HG03025 (cell line): Measurements from ENCODE around the gene CXCL9.
A peak's percentile ranks its signal among the peaks of the same experiment; 100 is the strongest.
"Not testable (repeated sequence)": the region's sequence is repeated elsewhere in the genome, so short reads cannot be mapped to it uniquely, and the experiment has no call there.

ENCODE experiments used
- ATAC-seq: cut with Tn5 transposase; IDR thresholded peaks from one replicate; pipeline ENCODE4 v1.9.1; 2021; ENCODE audit warnings: mild to moderate bottlenecking, moderate library complexity; ENCODE audit not compliant: unreplicated experiment, low FRiP score

The CXCL9 gene

GRCh38 chr4:76007089-76007862 is at the start of gene CXCL9:
Gene CXCL9 (minus strand): TSS chr4:76007509. CDS start chr4:76007449, 60 bp downstream.
- no peak for ATAC-seq

- no peak for ATAC-seq
Observed at GRCh38 chr4:76055421-76055820, 48.1 kb upstream of the CXCL9 start.

GRCh38 chr4:76055016-76055415 is 47.7 kb upstream of the CXCL9 start:
- ATAC-seq = peak; percentile 95

GRCh38 chr4:76053730-76054129 is 46.4 kb upstream of the CXCL9 start:
- ATAC-seq = no peak

DNA sequence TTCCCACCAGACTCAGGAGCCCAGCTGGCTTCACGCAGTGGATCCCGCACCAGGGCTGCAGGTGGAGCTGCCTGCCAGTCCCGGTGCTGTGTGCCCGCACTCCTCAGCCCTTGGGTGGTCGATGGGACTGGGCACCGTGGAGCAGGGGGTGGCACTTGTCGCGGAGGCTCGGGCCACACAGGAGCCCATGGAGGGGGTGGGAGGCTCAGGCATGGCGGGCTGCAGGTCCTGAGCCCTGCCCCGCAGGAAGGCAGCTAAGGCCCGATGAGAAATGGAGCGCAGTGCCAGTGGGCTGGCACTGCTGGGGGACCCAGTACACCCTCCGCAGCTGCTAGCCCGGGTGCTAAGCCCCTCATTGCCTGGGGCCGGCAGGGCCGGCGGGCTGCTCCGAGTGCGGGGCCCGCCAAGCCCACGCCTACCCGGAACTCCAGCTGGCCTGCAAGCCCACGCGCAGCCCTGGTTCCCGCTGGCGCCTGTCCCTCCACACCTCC is 43.3 kb upstream of the CXCL9 start:
- ATAC-seq = not testable (repeated sequence)

DNA sequence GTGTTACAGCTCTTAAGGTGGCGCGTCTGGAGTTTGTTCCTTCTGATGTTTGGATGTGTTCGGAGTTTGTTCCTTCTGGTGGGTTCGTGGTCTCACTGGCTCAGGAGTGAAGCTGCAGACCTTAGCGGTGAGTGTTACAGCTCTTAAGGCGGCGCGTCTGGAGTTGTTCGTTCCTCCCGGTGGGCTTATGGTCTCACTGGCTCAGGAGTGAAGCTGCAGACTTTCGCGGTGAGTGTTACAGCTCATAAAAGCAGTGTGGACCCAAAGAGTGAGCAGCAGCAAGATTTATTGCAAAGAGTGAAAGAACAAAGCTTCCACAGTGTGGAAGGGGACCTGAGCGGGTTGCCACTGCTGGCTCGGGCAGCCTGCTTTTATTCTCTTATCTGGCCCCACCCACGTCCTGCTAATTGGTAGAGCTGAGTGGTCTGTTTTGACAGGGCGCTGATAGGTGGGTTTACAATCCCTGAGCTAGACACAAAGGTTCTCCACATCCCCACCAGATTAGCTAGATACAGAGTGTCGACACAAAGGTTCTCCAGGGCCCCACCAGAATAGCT is 42.6 kb upstream of the CXCL9 start:
- ATAC-seq = not testable (repeated sequence)

GRCh38 chr4:76044686-76045085 is 37.4 kb upstream of the CXCL9 start:
- ATAC-seq = not testable (repeated sequence)

DNA sequence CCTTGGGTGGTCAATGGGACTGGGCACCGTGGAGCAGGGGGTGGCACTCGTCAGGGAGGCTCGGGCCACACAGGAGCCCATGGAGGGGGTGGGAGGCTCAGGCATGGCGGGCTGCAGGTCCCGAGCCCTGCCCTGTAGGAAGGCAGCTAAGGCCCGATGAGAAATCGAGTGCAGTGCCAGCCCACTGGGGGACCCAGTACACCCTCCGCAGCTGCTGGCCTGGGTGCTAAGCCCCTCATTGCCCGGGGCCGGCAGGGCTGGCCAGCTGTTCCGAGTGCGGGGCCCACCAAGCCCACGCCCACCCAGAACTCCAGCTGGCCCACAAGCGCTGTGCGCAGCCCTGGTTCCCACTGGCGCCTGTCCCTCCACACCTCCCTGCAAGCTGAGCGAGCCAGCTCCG is 36.0 kb upstream of the CXCL9 start:
- ATAC-seq = not testable (repeated sequence)

DNA sequence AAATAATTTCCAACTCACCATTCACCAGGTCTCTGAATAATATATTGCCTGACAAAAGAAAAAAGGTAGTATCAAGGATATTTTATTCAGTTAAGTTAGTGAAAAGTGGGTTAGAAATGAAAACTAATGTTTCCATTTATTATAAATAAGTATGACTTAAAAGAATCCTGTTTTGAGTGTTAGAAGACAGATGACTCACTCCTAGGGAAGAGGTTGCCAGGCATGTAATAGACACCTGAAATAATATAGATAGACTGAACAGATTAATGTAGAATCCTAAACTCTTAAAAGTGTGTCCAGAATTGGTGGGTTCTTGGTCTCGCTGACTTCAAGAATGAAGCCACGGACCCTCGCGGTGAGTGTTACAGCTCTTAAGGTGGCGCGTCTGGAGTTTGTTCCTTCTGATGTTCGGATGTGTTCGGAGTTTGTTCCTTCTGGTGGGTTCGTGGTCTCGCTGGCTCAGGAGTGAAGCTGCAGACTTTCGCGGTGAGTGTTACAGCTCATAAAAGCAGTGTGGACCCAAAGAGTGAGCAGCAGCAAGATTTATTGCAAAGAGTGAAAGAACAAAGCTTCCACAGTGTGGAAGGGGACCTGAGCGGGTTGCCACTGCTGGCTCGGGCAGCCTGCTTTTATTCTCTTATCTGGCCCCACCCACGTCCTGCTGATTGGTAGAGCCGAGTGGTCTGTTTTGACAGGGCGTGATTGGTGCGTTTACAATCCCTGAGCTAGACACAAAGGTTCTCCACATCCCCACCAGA is 35.1 kb upstream of the CXCL9 start:
- not testable (repeated sequence) for ATAC-seq

DNA sequence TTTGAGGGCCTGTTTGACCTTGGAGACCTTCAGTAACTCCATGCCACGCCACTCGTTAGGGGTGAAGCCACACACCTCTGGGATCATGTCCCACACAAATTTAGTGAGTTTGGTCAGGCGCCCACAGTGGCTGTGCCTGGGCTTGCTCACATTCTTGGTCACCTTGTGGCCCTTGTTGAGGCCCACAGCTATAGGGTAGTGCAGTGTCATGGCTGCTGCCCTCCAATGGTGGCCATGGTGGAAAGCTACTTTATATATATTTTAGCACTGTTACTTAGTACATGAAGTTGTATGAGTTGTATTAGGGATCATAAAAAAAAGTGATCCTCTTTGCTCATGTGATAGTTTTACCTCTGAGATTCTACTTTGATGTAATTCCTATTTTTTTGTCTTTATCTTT is 29.5 kb upstream of the CXCL9 start:
- ATAC-seq = no peak

DNA sequence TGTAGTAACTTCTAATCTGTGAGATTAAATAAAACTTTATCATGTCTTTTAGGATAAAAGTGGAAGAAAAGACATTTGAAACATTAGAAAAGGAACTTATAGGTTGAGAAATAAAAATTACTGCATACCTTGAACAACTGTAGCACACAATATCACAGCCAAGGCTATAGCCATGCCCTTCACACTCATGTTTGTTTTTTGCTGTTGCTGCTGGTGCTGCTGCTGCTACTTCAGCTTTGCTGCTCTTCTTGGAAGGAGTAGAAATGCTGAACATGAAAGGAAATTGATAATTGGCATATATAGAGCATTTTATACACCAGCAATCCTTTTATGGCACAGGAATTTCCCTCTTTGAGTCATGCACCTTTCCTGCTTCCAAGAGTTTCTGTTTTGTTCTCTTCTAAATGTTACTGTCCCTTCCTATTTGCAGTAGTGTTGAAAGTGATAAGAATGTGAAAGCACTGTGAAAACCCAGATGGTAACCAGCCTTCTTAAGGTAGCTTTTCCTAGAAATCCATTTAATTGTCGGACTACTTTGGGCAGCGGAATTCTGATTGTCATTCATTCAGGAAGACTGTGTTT is 28.6 kb upstream of the CXCL9 start, which contains the start of gene CXCL11:
CXCL11 (minus strand) TSS at position 272 of the 582 bp plus-strand sequence; CDS start at position 189, 83 bp downstream.
- no peak for ATAC-seq

DNA sequence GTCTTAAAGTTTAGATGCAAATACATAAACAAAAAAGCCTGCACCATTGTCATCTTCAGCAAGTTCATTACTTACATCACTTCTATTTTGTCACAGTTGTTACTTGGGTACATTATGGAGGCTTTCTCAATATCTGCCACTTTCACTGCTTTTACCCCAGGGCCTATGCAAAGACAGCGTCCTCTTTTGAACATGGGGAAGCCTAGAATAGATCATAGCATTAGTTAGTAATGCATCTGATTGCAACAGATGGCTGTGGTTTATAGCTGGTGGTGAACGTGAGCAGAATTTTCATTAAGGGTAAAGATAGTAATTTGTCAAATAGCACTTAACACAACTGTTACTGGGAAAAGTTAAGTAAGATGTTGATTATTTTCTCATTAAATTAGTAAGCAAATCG is 27.8 kb upstream of the CXCL9 start:
- ATAC-seq = no peak

DNA sequence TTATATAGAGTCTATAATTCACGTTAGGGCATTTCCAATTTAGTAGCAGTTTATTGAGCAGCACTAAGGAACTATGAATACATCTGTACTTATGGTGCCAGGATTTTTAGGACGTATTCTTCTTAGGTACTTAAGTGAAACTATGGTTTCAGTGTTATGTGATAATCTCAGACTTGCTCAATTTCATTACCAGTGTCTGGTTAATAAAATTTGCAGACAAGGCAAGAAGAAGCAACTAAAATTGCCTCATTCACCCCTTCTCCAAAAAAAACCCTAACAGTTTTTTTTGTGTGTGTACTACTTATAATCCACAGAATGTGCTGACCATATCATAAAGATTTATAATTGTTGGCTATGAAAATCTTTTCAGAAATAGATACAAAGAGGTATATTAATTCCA is 22.0 kb upstream of the CXCL9 start:
- no peak for ATAC-seq

DNA sequence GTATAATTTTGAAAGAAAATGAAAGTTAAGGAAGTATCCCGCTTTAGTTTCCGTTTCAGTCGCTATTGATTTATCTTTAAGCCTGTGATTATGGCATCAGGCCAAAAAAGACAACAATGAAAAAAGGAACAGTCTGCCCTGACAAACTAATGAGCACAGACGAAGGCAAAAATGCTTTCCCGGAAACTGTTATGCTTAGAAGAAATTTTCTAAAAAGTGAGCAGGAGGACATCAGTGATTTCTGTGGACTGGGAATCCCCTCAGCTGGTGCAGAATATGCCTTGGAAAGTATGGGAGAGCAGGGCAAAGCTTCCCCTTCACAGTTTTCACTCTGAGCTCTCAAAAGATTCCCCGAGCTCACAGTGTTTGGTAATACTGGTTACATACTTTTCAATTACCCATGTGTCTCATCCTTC is 21.0 kb upstream of the CXCL9 start:
- ATAC-seq = no peak

DNA sequence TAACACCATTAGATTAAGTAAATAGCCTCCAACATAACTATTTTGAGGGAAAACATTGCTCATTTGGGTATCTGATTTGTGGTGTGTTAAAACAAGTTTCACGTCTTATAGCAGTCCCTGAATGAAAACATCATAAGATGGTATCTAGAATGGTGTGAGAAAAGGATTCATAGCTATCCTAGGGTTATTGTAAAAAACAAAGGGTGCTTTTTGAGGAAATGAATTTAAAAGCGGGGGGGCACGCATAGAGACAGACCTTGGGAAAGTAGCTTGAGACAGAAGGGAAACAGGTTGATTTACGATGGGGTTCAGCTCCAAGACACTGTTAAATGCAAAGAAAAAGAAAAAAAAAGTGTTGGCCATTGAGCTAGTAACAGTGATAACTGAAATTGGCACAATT is 16.8 kb upstream of the CXCL9 start:
- no peak for ATAC-seq

- no peak for ATAC-seq
Observed at GRCh38 chr4:76023389-76023788, 16.1 kb upstream of the CXCL9 start, which contains the start of gene CXCL10. Gene CXCL10 (minus strand): TSS chr4:76023497. CDS start chr4:76023431, 66 bp downstream.

DNA sequence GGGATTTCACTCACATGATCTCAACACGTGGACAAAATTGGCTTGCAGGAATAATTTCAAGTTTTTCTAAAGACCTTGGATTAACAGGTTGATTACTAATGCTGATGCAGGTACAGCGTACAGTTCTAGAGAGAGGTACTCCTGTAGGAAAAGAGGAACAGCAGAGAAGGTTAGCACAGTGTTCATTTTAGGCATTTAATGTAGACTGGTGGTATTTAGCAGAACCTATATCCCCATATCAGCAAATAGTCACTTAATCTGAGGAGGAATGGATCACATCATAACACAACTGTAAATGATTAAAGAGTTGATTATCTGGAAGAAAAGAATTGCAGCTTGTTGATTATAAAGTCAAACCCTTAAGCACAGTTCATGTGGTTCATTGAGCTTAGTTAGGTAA is 15.4 kb upstream of the CXCL9 start:
- no peak for ATAC-seq

GRCh38 chr4:76022031-76022430 is 14.7 kb upstream of the CXCL9 start:
- no peak for ATAC-seq

DNA sequence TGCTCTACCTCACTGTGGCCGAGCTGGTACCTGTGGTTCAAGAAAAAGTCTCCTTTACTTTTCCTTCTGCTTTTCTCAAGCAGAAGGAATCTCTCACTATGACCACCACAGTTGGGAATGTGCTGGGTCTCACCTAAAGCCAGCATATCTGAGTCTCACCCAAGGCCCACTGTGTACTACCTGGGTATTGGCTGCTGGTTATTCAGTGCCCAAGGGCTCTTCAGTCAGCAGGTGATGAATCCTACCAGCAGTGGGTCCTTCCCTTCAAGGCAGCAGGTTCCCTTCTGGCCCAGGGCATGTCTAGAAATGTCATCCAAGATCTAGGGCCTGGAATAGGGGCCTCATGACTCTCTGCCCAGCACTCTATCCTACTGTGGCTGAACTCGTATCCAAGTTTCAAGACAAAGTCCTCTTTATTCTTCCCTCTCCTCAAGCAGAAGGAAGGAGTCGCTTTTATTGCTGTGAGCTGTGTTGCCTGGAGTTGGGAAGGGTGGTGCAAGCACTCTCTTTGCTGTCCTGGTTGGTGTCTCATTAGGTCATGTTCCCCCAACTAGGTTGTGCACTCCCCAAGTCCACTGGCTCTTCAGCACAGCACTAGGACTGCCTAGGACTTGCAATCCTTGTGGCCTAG is 9.9 kb upstream of the CXCL9 start:
- no peak for ATAC-seq

- peak; percentile 65 for ATAC-seq
Observed at GRCh38 chr4:76016393-76016792, 9.1 kb upstream of the CXCL9 start.
